ENCODE results near the gene ARHGEF7.

Gene ARHGEF7

DNA sequence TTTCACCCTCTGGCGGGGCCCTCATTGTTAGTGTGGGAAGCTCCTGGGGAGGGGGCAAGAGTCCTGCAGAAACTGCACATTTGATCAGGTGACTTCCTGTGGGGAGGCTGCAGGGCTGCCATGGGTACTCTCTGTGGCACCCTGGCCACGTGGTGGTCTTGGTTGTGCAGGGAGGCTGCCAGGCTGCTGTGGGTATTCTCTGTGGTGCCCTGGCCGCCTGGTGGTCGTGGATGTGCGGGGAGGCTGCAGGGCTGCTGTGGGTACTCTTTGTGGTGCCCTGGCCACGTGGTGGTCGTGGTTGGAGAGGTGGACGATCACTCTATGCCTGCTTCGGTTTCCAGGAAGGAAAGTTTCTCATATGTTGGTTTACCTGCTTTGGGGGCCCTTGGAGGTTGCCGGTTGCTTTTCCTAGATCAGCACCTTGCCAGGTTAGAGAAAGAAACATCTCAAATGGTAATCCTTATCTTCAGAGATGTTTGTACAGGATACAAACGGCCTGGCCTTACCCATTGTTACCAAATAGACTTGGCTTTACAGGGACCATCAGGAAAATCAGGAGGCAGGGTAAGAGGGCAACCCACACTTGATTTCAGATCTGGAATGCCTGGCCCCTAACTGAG lies 228.2 kb downstream of the ARHGEF7 start:
- DNase-seq (ENCODE audit: low read depth) = no peak
- TF ChIP-seq, protein P1, sequence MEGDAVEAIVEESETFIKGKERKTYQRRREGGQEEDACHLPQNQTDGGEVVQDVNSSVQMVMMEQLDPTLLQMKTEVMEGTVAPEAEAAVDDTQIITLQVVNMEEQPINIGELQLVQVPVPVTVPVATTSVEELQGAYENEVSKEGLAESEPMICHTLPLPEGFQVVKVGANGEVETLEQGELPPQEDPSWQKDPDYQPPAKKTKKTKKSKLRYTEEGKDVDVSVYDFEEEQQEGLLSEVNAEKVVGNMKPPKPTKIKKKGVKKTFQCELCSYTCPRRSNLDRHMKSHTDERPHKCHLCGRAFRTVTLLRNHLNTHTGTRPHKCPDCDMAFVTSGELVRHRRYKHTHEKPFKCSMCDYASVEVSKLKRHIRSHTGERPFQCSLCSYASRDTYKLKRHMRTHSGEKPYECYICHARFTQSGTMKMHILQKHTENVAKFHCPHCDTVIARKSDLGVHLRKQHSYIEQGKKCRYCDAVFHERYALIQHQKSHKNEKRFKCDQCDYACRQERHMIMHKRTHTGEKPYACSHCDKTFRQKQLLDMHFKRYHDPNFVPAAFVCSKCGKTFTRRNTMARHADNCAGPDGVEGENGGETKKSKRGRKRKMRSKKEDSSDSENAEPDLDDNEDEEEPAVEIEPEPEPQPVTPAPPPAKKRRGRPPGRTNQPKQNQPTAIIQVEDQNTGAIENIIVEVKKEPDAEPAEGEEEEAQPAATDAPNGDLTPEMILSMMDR (IDR thresholded peaks at IDR 0.05; ENCODE audit: control insufficient read depth, extremely low read depth, insufficient read depth) = no peak

DNA sequence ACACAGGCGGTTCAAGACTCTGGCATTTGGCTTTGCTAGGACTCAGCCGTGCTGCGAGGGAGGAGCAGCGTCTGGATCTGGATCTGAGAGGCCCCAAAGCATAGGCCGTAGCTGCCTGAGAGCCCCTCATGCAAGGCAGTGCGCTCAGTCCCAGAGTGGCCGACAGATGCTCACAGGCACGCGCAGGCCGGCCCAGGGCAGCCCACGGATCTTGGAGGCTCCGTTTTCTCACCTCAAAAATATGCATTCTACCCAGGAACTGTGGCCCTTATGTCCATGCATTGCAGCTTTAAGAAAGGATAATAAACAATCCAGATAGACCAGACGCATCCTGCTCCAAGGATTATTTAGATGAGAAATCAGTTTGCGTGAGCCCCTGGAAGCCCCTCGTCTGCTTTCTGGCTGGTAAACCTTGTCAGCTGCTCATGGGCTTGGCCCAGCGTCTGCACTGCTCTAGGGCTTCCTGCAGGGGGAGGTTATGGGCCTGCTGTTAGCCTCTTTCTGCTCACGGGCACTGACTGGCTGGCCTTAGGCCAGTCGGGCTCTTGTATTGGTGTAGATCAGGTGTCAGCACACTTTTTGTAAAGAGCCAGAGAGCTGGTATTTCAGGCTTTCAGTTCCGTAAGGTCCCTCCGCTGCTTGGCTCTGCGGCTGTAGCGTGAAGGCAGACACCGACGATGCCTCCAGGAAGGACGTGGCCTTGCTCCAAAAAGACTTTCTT lies 229.5 kb downstream of the ARHGEF7 start:
- peak; percentile 93 for DNase-seq (ENCODE audit: low read depth)
- TF ChIP-seq, protein P1 (IDR thresholded peaks at IDR 0.05; ENCODE audit: control insufficient read depth, extremely low read depth, insufficient read depth) = peak; percentile 65
- no peak overlapping the region for H3K4me3 ChIP-seq (ENCODE audit: low read depth, low read length)

More for the DNA sequence above, 228.2 kb downstream of the ARHGEF7 start:
- no peak overlapping the region for H3K4me3 ChIP-seq (ENCODE audit: low read depth, low read length)

DNA sequence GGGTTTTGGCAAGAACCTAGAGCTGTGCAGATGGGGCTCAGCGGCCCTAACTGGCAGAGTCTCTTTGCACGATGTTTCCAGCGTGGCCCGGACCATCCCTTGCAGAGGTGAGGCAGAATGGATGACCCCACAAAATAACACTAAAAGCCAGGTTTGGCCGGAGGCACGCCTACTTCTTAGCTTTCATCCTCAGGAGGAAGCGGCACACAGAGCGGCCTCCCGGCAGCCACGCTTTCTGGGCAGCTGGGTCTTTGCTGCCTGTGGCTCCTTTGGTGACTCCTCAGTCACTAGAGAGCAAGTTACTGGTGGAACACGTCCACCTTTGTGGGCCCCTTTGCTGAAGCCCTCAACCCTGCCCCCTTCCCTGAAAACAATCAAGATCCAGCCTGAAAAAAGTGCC lies 230.6 kb downstream of the ARHGEF7 start:
- no peak for DNase-seq (ENCODE audit: low read depth)
- TF ChIP-seq, protein P1 (IDR thresholded peaks at IDR 0.05; ENCODE audit: control insufficient read depth, extremely low read depth, insufficient read depth) = no peak
- H3K4me3 ChIP-seq (ENCODE audit: low read depth, low read length) = no peak overlapping the region

DNA sequence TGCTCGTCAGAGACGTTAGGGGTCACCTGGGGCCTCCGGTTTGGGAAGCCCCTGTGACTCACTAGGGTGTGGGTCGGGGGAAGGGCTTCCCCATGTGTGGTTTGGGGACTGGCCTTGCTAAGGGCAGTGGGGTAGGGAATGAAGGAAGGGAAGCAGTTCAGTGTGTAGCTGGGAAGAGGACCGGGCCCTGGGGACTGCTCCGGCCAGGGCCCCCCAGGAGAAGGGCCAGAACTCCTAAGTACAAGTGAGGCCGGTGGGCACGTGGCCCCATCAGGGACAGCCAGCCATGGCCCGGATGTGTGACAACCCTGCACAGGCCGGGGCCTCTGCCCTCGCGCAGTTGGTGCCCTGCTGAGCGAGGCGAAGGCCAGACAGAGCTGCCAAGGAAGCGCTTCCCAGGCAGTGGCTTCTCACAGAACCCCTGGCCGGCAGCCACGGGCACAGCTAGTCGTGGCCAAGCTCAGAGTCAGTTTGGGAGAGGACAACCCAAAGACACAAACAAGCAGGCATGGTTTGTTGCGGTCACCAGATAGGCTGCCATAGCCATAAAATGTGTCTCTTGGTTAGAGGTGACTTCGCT lies 231.1 kb downstream of the ARHGEF7 start:
- DNase-seq (ENCODE audit: low read depth) = no peak
- H3K4me3 ChIP-seq (ENCODE audit: low read depth, low read length) = no peak overlapping the region
- TF ChIP-seq, protein P1 (IDR thresholded peaks at IDR 0.05; ENCODE audit: control insufficient read depth, extremely low read depth, insufficient read depth) = no peak

DNA sequence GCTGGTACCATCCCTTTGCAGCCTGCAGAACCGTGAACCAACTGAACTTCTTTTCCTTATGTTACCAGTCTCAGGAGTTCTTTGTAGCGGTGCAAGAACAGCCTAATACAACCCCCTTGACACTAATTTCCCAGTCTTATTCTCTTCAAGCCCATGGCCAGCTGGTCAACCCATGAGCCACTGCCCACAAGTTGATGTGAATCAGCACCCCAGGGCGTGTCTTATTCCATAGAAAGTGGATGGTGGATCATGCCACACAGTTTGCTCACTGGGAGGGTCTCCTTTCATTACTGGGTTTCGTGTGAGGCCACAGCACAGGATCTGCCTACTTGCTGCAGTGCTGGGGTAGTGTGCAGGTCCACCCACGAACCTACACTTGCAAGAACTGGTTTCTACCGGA lies 232.3 kb downstream of the ARHGEF7 start:
- no peak for DNase-seq (ENCODE audit: low read depth)
- TF ChIP-seq, protein P1 (IDR thresholded peaks at IDR 0.05; ENCODE audit: control insufficient read depth, extremely low read depth, insufficient read depth) = no peak

DNA sequence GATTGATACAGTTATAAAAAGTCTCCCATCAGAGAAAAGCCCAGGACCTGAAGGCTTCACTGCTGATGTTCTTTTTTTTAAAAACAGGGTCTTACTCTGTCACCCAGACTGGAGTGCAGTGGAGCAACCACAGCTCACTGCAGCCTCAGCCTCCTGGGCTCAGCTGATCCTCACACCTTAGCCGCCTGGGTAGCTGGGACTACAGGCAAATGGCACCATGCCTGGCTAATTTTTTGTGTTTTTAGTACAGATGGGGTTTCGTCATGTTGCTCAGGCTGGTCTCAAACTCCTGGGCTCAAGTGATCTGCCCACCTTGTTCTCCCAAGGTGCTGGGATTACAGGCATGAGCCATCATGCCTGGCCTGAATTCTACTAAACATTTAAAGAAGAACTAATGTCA lies 238.4 kb downstream of the ARHGEF7 start:
- H3K4me3 ChIP-seq (ENCODE audit: low read depth, low read length) = no peak overlapping the region
- no peak for DNase-seq (ENCODE audit: low read depth)
- TF ChIP-seq, protein P1 (IDR thresholded peaks at IDR 0.05; ENCODE audit: control insufficient read depth, extremely low read depth, insufficient read depth) = no peak

More for the DNA sequence above, 232.3 kb downstream of the ARHGEF7 start:
- no peak overlapping the region for H3K4me3 ChIP-seq (ENCODE audit: low read depth, low read length)

Data from LNCaP clone FGC (cell line).